ENCODE measurements around the gene APEH. TPM values are rescaled to one million over a fixed set of nuclear protein-coding genes. Genes with fewer than 3 reads are reported as not detected.

Gene APEH
- total RNA-seq, 4 donors from 2014 or later, result 60.7 to 102 (median 89.4) TPM

DNA sequence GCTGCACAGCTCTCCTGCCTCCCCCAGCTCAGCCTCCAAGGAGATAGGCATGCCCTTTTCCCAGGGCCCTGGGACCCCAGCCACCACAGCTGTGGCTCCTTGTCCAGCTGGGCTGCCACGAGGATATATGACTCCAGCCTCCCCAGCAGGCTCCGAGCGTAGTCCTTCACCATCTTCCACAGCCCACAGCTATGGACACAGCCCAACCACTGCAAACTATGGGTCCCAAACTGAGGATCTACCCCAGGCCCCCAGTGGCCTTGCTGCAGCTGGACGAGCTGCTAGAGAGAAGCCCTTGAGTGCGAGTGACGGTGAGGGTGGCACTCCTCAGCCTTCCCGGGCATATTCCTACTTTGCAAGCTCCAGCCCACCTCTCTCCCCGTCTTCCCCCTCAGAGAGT, 20.5 kb upstream of the APEH start:
- H3K4me3 ChIP-seq, result no peak overlapping the region
- H3K27me3 ChIP-seq, result peaks cover 0 to 14% (median 0%) of the 10 kb centered on the region in 4 donors
- H3K27ac ChIP-seq, result no peak overlapping the region
- H3K36me3 ChIP-seq, result no peaks in the 10 kb centered on the region
- WGBS, 2 donors, result 70 to 90% methylated on average over 3 to 7 of the region's 8 CpGs
- peaks cover 0 to 6% (median 0%) of the 10 kb centered on the region in 3 donors for H3K4me1 ChIP-seq
- intact Hi-C loops (cut with DNase I), result no loop called here
- no peaks in the 10 kb centered on the region for H3K9me3 ChIP-seq
- DNase-seq, result no peak
- TF ChIP-seq POLR2A (IDR thresholded peaks at IDR 0.05), result no peak
- TF ChIP-seq, protein P1, sequence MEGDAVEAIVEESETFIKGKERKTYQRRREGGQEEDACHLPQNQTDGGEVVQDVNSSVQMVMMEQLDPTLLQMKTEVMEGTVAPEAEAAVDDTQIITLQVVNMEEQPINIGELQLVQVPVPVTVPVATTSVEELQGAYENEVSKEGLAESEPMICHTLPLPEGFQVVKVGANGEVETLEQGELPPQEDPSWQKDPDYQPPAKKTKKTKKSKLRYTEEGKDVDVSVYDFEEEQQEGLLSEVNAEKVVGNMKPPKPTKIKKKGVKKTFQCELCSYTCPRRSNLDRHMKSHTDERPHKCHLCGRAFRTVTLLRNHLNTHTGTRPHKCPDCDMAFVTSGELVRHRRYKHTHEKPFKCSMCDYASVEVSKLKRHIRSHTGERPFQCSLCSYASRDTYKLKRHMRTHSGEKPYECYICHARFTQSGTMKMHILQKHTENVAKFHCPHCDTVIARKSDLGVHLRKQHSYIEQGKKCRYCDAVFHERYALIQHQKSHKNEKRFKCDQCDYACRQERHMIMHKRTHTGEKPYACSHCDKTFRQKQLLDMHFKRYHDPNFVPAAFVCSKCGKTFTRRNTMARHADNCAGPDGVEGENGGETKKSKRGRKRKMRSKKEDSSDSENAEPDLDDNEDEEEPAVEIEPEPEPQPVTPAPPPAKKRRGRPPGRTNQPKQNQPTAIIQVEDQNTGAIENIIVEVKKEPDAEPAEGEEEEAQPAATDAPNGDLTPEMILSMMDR (IDR thresholded peaks at IDR 0.05), result no peak

DNA sequence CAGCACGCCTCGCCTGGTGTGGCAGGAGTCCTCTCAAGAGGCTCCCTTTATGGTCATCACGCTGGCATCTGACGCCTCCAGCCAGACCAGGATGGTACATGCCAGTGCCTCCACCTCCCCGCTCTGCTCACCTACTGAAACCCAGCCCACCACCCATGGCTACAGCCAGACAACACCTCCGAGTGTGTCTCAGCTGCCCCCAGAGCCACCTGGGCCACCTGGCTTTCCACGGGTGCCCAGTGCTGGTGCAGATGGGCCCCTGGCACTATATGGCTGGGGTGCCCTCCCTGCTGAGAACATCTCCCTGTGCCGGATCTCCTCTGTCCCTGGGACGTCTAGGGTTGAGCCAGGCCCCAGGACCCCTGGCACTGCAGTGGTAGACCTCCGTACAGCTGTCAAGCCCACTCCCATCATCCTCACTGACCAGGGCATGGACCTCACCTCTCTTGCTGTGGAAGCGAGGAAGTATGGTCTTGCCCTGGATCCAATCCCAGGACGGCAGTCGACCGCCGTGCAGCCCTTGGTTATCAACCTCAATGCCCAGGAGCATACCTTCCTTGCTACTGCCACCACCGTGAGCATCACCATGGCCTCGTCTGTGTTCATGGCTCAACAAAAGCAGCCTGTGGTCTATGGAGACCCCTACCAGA, 19.9 kb upstream of the APEH start:
- no peaks in the 10 kb centered on the region for H3K36me3 ChIP-seq
- intact Hi-C loops (cut with DNase I), result no loop called here
- peaks cover 0 to 14% (median 0%) of the 10 kb centered on the region in 4 donors for H3K27me3 ChIP-seq
- TF ChIP-seq, protein P1 (IDR thresholded peaks at IDR 0.05), result no peak
- TF ChIP-seq POLR2A (IDR thresholded peaks at IDR 0.05), result no peak
- 83 to 96% methylated on average over 11 to 15 of the region's 17 CpGs for WGBS, 2 donors
- DNase-seq, result no peak
- H3K9me3 ChIP-seq, result no peaks in the 10 kb centered on the region
- no peak overlapping the region for H3K4me3 ChIP-seq
- no peak overlapping the region for H3K27ac ChIP-seq
- H3K4me1 ChIP-seq, result peaks cover 0 to 6% (median 0%) of the 10 kb centered on the region in 3 donors

DNA sequence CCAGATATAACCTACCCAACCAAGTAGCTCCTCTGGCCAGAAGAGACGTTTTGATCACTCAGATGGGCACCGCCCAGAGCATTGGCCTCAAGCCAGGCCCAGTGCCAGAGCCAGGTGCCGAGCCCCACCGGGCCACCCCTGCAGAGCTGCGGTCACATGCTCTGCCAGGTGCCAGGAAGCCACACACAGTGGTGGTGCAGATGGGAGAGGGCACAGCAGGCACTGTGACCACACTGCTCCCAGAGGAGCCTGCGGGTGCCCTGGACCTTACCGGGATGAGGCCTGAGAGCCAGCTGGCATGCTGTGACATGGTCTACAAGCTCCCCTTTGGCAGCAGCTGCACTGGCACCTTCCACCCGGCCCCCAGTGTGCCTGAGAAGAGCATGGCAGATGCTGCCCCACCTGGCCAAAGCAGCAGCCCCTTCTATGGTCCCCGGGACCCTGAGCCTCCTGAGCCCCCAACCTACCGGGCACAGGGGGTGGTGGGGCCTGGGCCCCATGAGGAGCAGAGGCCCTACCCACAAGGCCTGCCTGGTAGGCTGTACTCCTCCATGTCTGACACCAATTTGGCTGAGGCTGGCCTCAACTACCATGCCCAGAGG, 19.1 kb upstream of the APEH start:
- DNase-seq, result no peak
- Histone ChIP-seq H3K27me3 (peaks cover 0 to 14% (median 0%) of the 10 kb centered on the region in 4 donors), H3K4me1 (peaks cover 0 to 6% (median 0%) of the 10 kb centered on the region in 3 donors), H3K9me3 (no peaks in the 10 kb centered on the region), H3K27ac (no peak overlapping the region), H3K36me3 (no peaks in the 10 kb centered on the region), H3K4me3 (no peak overlapping the region)
- intact Hi-C loops (cut with DNase I), result no loop called here
- 0 to 40% methylated on average over 1 of the region's 10 CpGs for WGBS, 2 donors
- TF ChIP-seq, protein P1 (IDR thresholded peaks at IDR 0.05), result no peak
- TF ChIP-seq POLR2A (IDR thresholded peaks at IDR 0.05), result no peak

DNA sequence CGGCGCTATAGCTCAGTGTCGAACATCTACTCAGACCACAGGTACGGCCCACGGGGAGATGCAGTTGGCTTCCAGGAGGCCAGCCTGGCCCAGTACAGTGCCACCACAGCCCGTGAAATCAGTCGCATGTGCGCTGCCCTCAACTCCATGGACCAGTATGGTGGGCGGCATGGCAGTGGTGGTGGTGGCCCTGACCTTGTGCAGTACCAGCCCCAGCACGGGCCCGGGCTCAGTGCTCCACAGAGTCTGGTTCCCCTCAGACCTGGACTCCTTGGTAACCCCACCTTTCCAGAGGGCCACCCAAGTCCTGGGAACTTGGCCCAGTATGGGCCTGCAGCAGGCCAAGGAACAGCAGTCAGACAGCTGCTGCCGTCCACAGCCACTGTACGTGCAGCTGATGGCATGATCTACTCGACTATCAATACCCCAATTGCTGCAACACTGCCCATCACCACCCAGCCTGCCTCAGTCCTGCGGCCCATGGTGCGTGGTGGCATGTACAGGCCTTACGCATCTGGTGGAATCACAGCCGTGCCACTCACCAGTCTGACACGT, 18.3 kb upstream of the APEH start:
- H3K27me3 ChIP-seq, result peaks cover 0 to 14% (median 0%) of the 10 kb centered on the region in 4 donors
- peaks cover 0 to 6% (median 0%) of the 10 kb centered on the region in 3 donors for H3K4me1 ChIP-seq
- H3K27ac ChIP-seq, result no peak overlapping the region
- DNase-seq, result no peak
- H3K4me3 ChIP-seq, result no peak overlapping the region
- H3K9me3 ChIP-seq, result no peaks in the 10 kb centered on the region
- WGBS, 2 donors, result 93 to 97% methylated on average over 7 to 10 of the region's 19 CpGs
- intact Hi-C loops (cut with DNase I), result no loop called here
- H3K36me3 ChIP-seq, result no peaks in the 10 kb centered on the region
- TF ChIP-seq POLR2A (IDR thresholded peaks at IDR 0.05), result no peak
- TF ChIP-seq, protein P1 (IDR thresholded peaks at IDR 0.05), result no peak

DNA sequence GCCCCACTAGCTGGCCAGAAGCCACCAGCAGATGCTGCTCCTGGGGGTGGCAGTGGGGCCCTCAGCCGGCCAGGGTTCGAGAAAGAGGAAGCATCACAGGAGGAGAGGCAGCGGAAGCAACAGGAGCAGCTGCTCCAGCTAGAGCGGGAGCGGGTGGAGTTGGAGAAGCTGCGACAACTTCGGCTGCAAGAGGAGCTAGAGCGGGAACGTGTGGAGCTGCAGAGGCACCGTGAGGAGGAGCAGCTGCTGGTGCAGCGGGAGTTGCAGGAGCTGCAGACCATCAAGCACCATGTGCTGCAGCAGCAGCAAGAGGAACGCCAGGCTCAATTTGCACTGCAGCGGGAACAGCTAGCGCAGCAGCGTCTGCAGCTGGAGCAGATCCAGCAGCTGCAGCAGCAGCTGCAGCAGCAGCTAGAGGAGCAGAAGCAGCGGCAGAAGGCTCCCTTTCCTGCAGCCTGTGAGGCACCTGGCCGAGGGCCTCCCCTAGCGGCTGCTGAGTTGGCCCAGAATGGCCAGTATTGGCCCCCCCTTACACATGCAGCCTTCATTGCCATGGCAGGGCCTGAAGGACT, 17.5 kb upstream of the APEH start:
- 70% methylated on average over 13 of the region's 18 CpGs; no CpG with 5 or more reads in 1 of the 2 donors for WGBS, 2 donors
- no peaks in the 10 kb centered on the region for H3K9me3 ChIP-seq
- DNase-seq, result no peak

More for the DNA sequence above, 17.5 kb upstream of the APEH start:
- H3K4me1 ChIP-seq, result peaks cover 0 to 6% (median 0%) of the 10 kb centered on the region in 3 donors
- H3K36me3 ChIP-seq, result no peaks in the 10 kb centered on the region
- intact Hi-C loops (cut with DNase I), result no loop called here
- no peak for TF ChIP-seq POLR2A (IDR thresholded peaks at IDR 0.05)
- TF ChIP-seq, protein P1 (IDR thresholded peaks at IDR 0.05), result no peak
- peaks cover 0 to 14% (median 0%) of the 10 kb centered on the region in 4 donors for H3K27me3 ChIP-seq
- H3K27ac ChIP-seq, result no peak overlapping the region
- H3K4me3 ChIP-seq, result no peak overlapping the region

Data from esophagus squamous epithelium (tissue), 5 donors.